ENCODE results near the gene ADGRV1.

Gene ADGRV1

GRCh38 chr5:90898326-90899013 lies 339.9 kb downstream of the ADGRV1 start:
- Mint-ChIP-seq H3K4me3 (no peak overlapping the region), H3K4me1 (no peaks in the 10 kb centered on the region), H3K9me3 (no peaks in the 10 kb centered on the region), H3K27ac (no peak overlapping the region), H3K27me3 (ENCODE audit: low read depth) (peaks cover 3% of the 10 kb centered on the region), H3K36me3 (ENCODE audit: low read depth) (no peaks in the 10 kb centered on the region)
- TF ChIP-seq CTCF (IDR thresholded peaks at IDR 0.05; ENCODE audit: unreplicated experiment in 3 of 3), result no peak

- Mint-ChIP-seq H3K36me3 (ENCODE audit: low read depth) (no peaks in the 10 kb centered on the region), H3K4me1 (no peaks in the 10 kb centered on the region), H3K9me3 (no peaks in the 10 kb centered on the region), H3K27ac (peak overlapping the region in 2 of 3 experiments; percentile 13 to 76), H3K27me3 (ENCODE audit: low read depth) (peaks cover 3% of the 10 kb centered on the region), H3K4me3 (no peak overlapping the region)
- TF ChIP-seq CTCF (IDR thresholded peaks at IDR 0.05; ENCODE audit: unreplicated experiment in 3 of 3), result no peak
Measured at GRCh38 chr5:90899014-90899604, 340.5 kb downstream of the ADGRV1 start.

- H3K9me3 Mint-ChIP-seq, result peaks cover 3% of the 10 kb centered on the region
- no peaks in the 10 kb centered on the region for H3K36me3 Mint-ChIP-seq (ENCODE audit: low read depth)
- TF ChIP-seq CTCF (IDR thresholded peaks at IDR 0.05; ENCODE audit: unreplicated experiment in 3 of 3), result no peak
- no peak overlapping the region for H3K4me3 Mint-ChIP-seq
- H3K27me3 Mint-ChIP-seq (ENCODE audit: low read depth), result peaks cover 3% of the 10 kb centered on the region
- H3K4me1 Mint-ChIP-seq, result no peaks in the 10 kb centered on the region
- H3K27ac Mint-ChIP-seq, result peak overlapping the region in 1 of 3 experiments; percentile 23
Measured at GRCh38 chr5:90901261-90901660, 342.7 kb downstream of the ADGRV1 start.

- H3K4me1 Mint-ChIP-seq, result no peaks in the 10 kb centered on the region
- no peak overlapping the region for H3K4me3 Mint-ChIP-seq
- H3K9me3 Mint-ChIP-seq, result peaks cover 5% of the 10 kb centered on the region
- no peak overlapping the region for H3K27ac Mint-ChIP-seq
- no peak for TF ChIP-seq CTCF (IDR thresholded peaks at IDR 0.05; ENCODE audit: unreplicated experiment in 3 of 3)
- peaks cover 3% of the 10 kb centered on the region for H3K27me3 Mint-ChIP-seq (ENCODE audit: low read depth)
- H3K36me3 Mint-ChIP-seq (ENCODE audit: low read depth), result no peaks in the 10 kb centered on the region
Measured at GRCh38 chr5:90902170-90902569, 343.6 kb downstream of the ADGRV1 start.

GRCh38 chr5:90902651-90903386 lies 344.2 kb downstream of the ADGRV1 start:
- no peaks in the 10 kb centered on the region for H3K36me3 Mint-ChIP-seq (ENCODE audit: low read depth)
- H3K9me3 Mint-ChIP-seq, result peaks cover 7% of the 10 kb centered on the region
- H3K27me3 Mint-ChIP-seq (ENCODE audit: low read depth), result peaks cover 3% of the 10 kb centered on the region
- H3K27ac Mint-ChIP-seq, result no peak overlapping the region
- H3K4me1 Mint-ChIP-seq, result no peaks in the 10 kb centered on the region
- no peak overlapping the region for H3K4me3 Mint-ChIP-seq
- no peak for TF ChIP-seq CTCF (IDR thresholded peaks at IDR 0.05; ENCODE audit: unreplicated experiment in 3 of 3)
